SK-N-SH treated with all-trans-retinoic acid at 6 μM for 48 hours (cell line): ENCODE data around the gene BICD1.

Source experiments
- ATAC-seq: fragments of 200-7000 bp; cut with Tn5 transposase; 3 replicates; pipeline ENCODE4 v1.9.1; 2020; ENCODE audit warnings: mild to moderate bottlenecking, moderate library complexity
- ARNTL ChIP-seq: fragments of 450-650 bp; formaldehyde crosslinking; IDR thresholded peaks from 2 replicates; pipeline ENCODE4 v1.5.0; 2020; ENCODE audit warnings: low read depth, mild to moderate bottlenecking, moderate library complexity, borderline replicate concordance
- BACH2 ChIP-seq: fragments of 250-450 bp; sonication (Bioruptor Pico); IDR thresholded peaks from 2 replicates; pipeline ENCODE4 v1.9.0; 2021; ENCODE audit warnings: mild to moderate bottlenecking, borderline replicate concordance
- CSDC2 ChIP-seq: fragments of 250-450 bp; sonication (Bioruptor Pico); IDR thresholded peaks from 2 replicates; pipeline ENCODE4 v1.5.0; 2020; ENCODE audit warnings: mild to moderate bottlenecking, moderate library complexity
- GLIS3 ChIP-seq: fragments of 250-450 bp; sonication (Bioruptor Pico); IDR thresholded peaks from 2 replicates; pipeline ENCODE4 v1.5.0; 2020; ENCODE audit warnings: mild to moderate bottlenecking, moderate library complexity
- ISL1 ChIP-seq: fragments of 250-450 bp; sonication (Bioruptor Pico); IDR thresholded peaks from 2 replicates; pipeline ENCODE4 v2.1.2; 2022; ENCODE audit warnings: mild to moderate bottlenecking, moderate library complexity
- OSR1 ChIP-seq: fragments of 250-450 bp; sonication (Bioruptor Pico); IDR thresholded peaks from 2 replicates; pipeline ENCODE4 v1.8.0; 2022; ENCODE audit warnings: moderate library complexity, mild to moderate bottlenecking, inconsistent platforms
- POU6F1 ChIP-seq: fragments of 250-450 bp; sonication (Bioruptor Pico); IDR thresholded peaks from 2 replicates; pipeline ENCODE4 v1.8.0; 2021; ENCODE audit warnings: low read depth, mild to moderate bottlenecking, moderate library complexity, borderline replicate concordance
- PPARA ChIP-seq: fragments of 250-450 bp; sonication (Bioruptor Pico); IDR thresholded peaks from 2 replicates; pipeline ENCODE4 v1.5.0; 2020; ENCODE audit warnings: mild to moderate bottlenecking, borderline replicate concordance
- RARB ChIP-seq: fragments of 250-450 bp; sonication (Bioruptor Pico); IDR thresholded peaks from 2 replicates; pipeline ENCODE4 v1.8.0; 2021; ENCODE audit warnings: mild to moderate bottlenecking, moderate library complexity
- TOX ChIP-seq: fragments of 250-450 bp; sonication (Bioruptor Pico); IDR thresholded peaks from 2 replicates; pipeline ENCODE4 v1.8.0; 2021; ENCODE audit warnings: mild to moderate bottlenecking, moderate library complexity, borderline replicate concordance
- TSHZ2 ChIP-seq: fragments of 250-450 bp; sonication (Bioruptor Pico); IDR thresholded peaks from 2 replicates; pipeline ENCODE4 v1.5.0; 2020; ENCODE audit warnings: mild to moderate bottlenecking, moderate library complexity
- ZC3H10 ChIP-seq: fragments of 250-450 bp; sonication (Bioruptor Pico); IDR thresholded peaks from 2 replicates; pipeline ENCODE4 v1.5.1; 2021; ENCODE audit warnings: mild to moderate bottlenecking, moderate library complexity
- ZFP30 ChIP-seq: fragments of 450-650 bp; formaldehyde crosslinking; IDR thresholded peaks from 2 replicates; pipeline ENCODE4 v1.5.0; 2022; ENCODE audit warnings: mild to moderate bottlenecking, moderate library complexity
- ZNF565 ChIP-seq: fragments of 450-650 bp; formaldehyde crosslinking; conservative IDR thresholded peaks from 2 replicates; pipeline ENCODE4 v1.5.0; 2020; ENCODE audit warnings: low read depth, mild to moderate bottlenecking, moderate library complexity
- ZNF70 ChIP-seq: fragments of 450-650 bp; formaldehyde crosslinking; IDR thresholded peaks from 2 replicates; pipeline ENCODE4 v1.5.0; 2020; ENCODE audit warnings: mild to moderate bottlenecking, moderate library complexity
- ZNF8 ChIP-seq: fragments of 450-650 bp; formaldehyde crosslinking; IDR thresholded peaks from 2 replicates; pipeline ENCODE4 v1.5.0; 2020; ENCODE audit warnings: mild to moderate bottlenecking, moderate library complexity
- TF ChIP-seq, protein P1 (sequence below): fragments of 250-450 bp; sonication (Bioruptor Pico); IDR thresholded peaks from 2 replicates; pipeline ENCODE4 v1.5.1; 2021; ENCODE audit warnings: mild to moderate bottlenecking, moderate library complexity
- TF ChIP-seq, protein P2 (sequence below): fragments of 250-450 bp; sonication (Bioruptor Pico); IDR thresholded peaks from 2 replicates; pipeline ENCODE4 v1.8.0; 2020; ENCODE audit warnings: mild to moderate bottlenecking, moderate library complexity, borderline replicate concordance

The BICD1 gene

GRCh38 chr12:32163596-32163995 lies 56.9 kb downstream of the BICD1 start:
- no peak for ATAC-seq
- TF ChIP-seq TSHZ2 (CRISPR knock-in tag) (no peak), ARNTL (CRISPR knock-in tag) (no peak), ZFP30 (CRISPR knock-in tag) (no peak), ISL1 (CRISPR knock-in tag) (no peak), TOX (CRISPR knock-in tag) (no peak), ZNF8 (no peak)

DNA sequence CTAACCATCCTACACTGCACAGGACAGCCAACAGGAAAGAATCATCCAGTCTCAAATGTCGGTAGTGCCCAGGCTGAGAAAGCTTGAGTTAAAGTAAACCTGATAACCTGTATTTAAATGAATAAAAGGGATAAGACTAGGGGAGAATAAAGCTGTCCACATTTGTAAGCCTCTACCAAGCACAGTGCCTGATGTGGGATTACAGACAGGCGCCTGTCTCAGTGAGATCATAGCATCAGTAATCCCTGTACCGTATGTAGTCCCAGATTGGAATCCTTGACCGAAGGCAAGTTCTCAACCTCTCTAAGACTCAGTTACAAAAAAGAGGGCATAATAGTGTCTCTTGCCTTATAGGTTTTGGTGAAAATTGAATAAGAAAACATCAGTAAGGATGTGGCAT lies 59.9 kb downstream of the BICD1 start:
- no peak for ATAC-seq
- no peak for TF ChIP-seq ZFP30 (CRISPR knock-in tag)
- no peak for TF ChIP-seq TSHZ2 (CRISPR knock-in tag)
- TF ChIP-seq CSDC2 (CRISPR knock-in tag), result no peak
- TF ChIP-seq ISL1 (CRISPR knock-in tag), result no peak
- TF ChIP-seq TOX (CRISPR knock-in tag), result no peak
- no peak for TF ChIP-seq ARNTL (CRISPR knock-in tag)
- TF ChIP-seq RARB, result no peak
- TF ChIP-seq GLIS3 (CRISPR knock-in tag), result no peak
- TF ChIP-seq, protein P1, sequence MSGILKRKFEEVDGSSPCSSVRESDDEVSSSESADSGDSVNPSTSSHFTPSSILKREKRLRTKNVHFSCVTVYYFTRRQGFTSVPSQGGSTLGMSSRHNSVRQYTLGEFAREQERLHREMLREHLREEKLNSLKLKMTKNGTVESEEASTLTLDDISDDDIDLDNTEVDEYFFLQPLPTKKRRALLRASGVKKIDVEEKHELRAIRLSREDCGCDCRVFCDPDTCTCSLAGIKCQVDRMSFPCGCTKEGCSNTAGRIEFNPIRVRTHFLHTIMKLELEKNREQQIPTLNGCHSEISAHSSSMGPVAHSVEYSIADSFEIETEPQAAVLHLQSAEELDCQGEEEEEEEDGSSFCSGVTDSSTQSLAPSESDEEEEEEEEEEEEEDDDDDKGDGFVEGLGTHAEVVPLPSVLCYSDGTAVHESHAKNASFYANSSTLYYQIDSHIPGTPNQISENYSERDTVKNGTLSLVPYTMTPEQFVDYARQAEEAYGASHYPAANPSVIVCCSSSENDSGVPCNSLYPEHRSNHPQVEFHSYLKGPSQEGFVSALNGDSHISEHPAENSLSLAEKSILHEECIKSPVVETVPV, result no peak
- TF ChIP-seq ZC3H10 (CRISPR knock-in tag), result no peak
- no peak for TF ChIP-seq ZNF70
- TF ChIP-seq, protein P2, sequence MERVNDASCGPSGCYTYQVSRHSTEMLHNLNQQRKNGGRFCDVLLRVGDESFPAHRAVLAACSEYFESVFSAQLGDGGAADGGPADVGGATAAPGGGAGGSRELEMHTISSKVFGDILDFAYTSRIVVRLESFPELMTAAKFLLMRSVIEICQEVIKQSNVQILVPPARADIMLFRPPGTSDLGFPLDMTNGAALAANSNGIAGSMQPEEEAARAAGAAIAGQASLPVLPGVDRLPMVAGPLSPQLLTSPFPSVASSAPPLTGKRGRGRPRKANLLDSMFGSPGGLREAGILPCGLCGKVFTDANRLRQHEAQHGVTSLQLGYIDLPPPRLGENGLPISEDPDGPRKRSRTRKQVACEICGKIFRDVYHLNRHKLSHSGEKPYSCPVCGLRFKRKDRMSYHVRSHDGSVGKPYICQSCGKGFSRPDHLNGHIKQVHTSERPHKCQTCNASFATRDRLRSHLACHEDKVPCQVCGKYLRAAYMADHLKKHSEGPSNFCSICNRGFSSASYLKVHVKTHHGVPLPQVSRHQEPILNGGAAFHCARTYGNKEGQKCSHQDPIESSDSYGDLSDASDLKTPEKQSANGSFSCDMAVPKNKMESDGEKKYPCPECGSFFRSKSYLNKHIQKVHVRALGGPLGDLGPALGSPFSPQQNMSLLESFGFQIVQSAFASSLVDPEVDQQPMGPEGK (CRISPR knock-in tag), result no peak
- no peak for TF ChIP-seq POU6F1 (CRISPR knock-in tag)
- no peak for TF ChIP-seq ZNF8

DNA sequence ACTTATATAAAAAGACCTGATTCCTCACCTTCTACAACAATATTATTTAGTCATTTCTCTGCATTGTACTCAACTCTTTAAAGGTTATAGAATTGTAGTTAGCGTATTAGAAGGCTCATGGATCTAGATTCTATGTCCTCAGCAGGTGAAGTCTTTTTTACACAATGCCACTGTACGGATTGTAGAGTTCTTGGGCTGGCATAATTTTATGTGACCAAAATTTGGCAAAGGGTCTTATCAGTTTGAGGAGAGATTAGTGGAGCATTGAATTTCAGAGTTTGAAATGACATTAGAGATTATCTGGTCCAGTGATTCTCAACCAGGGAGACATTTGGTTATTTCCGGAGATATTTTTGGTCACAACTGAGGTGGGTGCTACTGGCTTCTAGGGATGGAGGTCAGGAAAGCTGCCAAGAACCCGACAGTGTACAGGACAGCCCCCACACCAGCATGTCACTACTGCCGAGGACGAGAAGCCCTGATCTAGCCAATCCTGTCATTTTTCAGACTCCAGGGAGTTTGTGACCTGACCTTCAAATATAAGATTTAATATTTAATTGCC lies 63.9 kb downstream of the BICD1 start:
- ATAC-seq, result no peak
- TF ChIP-seq POU6F1 (CRISPR knock-in tag) (no peak), GLIS3 (CRISPR knock-in tag) (no peak), ZNF8 (no peak), RARB (no peak), PPARA (CRISPR knock-in tag) (no peak), TSHZ2 (CRISPR knock-in tag) (no peak), TOX (CRISPR knock-in tag) (no peak), ARNTL (CRISPR knock-in tag) (no peak), OSR1 (CRISPR knock-in tag) (no peak), ZFP30 (CRISPR knock-in tag) (no peak), ZNF565 (CRISPR knock-in tag) (no peak), ZC3H10 (CRISPR knock-in tag) (no peak), CSDC2 (CRISPR knock-in tag) (no peak), BACH2 (CRISPR knock-in tag) (no peak)
- TF ChIP-seq, protein P1, result no peak
